Testis (tissue), 2 donors: ENCODE measurements around the gene SMAP2.

Source experiments
- CTCF ChIP-seq, 3 experiments: fragments of 450-650 bp in 2 of 3; fragments of 200-600 bp in 1 of 3; sonication (generic) in 1 of 3; IDR thresholded peaks; one replicate each; pipeline ENCODE4 v1.5.1; 2016 to 2019; ENCODE audit warnings: antibody characterized with exemption in 3 of 3, mild to moderate bottlenecking in 2 of 3, moderate library complexity in 1 of 3
- POLR2A ChIP-seq: fragments of 450-650 bp; IDR thresholded peaks from one replicate; pipeline ENCODE4 v1.6.1; 2017; ENCODE audit warnings: antibody characterized with exemption, mild to moderate bottlenecking, moderate library complexity

GRCh38 chr1:40392221-40392620, 18.7 kb downstream of the SMAP2 start:
- TF ChIP-seq POLR2A (no peak), CTCF (IDR thresholded peaks at IDR 0.05) (no peak)
